Measurements from ENCODE around the gene STIM1.

GRCh38 chr11:3984896-3985295 lies 129.4 kb downstream of the STIM1 start:
- TF ChIP-seq MAX (IDR thresholded peaks at IDR 0.05; ENCODE audit: low read depth, low read length) (no peak), NFIC (IDR thresholded peaks at IDR 0.05; ENCODE audit: low read depth, low read length) (no peak), EP300 (IDR thresholded peaks at IDR 0.05; ENCODE audit: borderline replicate concordance in 1 of 2, control insufficient read depth in 1 of 2, low read depth in 2 of 2, low read length in 2 of 2) (no peak), TCF7 (IDR thresholded peaks at IDR 0.05; ENCODE audit: borderline replicate concordance) (no peak), ZNF217 (IDR thresholded peaks at IDR 0.05) (no peak), POLR2A (IDR thresholded peaks at IDR 0.05; ENCODE audit: low read depth, low read length) (no peak), IRF4 (IDR thresholded peaks at IDR 0.05; ENCODE audit: low read depth, low read length) (no peak), REST (IDR thresholded peaks at IDR 0.05; ENCODE audit: low read depth, low read length) (no peak)

All from GM12878 (cell line).